Karpas-422 (cell line): ENCODE measurements around the gene KPTN. TPM values are rescaled to one million over a fixed set of nuclear protein-coding genes. Genes with fewer than 3 reads are reported as not detected.

Source experiments
- DNase-seq: peaks from one replicate; pipeline ENCODE4 v3.0.0-alpha.2; 2015
- H2AFZ ChIP-seq: fragments of 200-600 bp; sonication (generic); 2 replicates; pipeline ENCODE4 v1.6.1; 2014; ENCODE audit warnings: antibody characterized with exemption, low read length, mixed read lengths
- H3K27ac ChIP-seq: fragments of 200-600 bp; sonication (generic); 2 replicates; pipeline ENCODE4 v1.5.1; 2014; ENCODE audit warnings: mild to moderate bottlenecking, low read length, moderate library complexity
- H3K27me3 ChIP-seq: fragments of 200-600 bp; sonication (generic); 2 replicates; pipeline ENCODE4 v1.6.1; 2014; ENCODE audit warnings: low read length, mixed read lengths
- H3K36me3 ChIP-seq: fragments of 200-600 bp; sonication (generic); 2 replicates; pipeline ENCODE4 v1.6.1; 2014; ENCODE audit warnings: low read length, mixed read lengths; ENCODE audit not compliant: insufficient read depth
- H3K4me1 ChIP-seq: fragments of 200-600 bp; sonication (generic); 2 replicates; pipeline ENCODE4 v1.6.1; 2014; ENCODE audit warnings: mild to moderate bottlenecking, low read length, mixed read lengths
- H3K4me2 ChIP-seq: fragments of 200-600 bp; sonication (generic); 2 replicates; pipeline ENCODE4 v1.6.1; 2014; ENCODE audit warnings: low read length, low read depth, mild to moderate bottlenecking; ENCODE audit not compliant: poor library complexity, severe bottlenecking
- H3K4me3 ChIP-seq: fragments of 200-600 bp; sonication (generic); 2 replicates; pipeline ENCODE4 v1.5.1; 2014; ENCODE audit warnings: mild to moderate bottlenecking, antibody characterized with exemption, low read length, mixed read lengths
- H3K79me2 ChIP-seq: fragments of 200-600 bp; sonication (generic); 2 replicates; pipeline ENCODE4 v1.6.1; 2014; ENCODE audit warnings: mild to moderate bottlenecking, low read length, mixed read lengths
- H3K9ac ChIP-seq: fragments of 200-600 bp; sonication (generic); 2 replicates; pipeline ENCODE4 v1.6.0; 2014; ENCODE audit warnings: low read length
- H3K9me2 ChIP-seq: fragments of 200-600 bp; sonication (generic), shearing (Covaris generic); replicated peaks from 2 replicates; pipeline ENCODE4 v1.6.0; 2014; ENCODE audit warnings: mild to moderate bottlenecking, low read length, moderate library complexity; ENCODE audit not compliant: insufficient read depth
- H3K9me3 ChIP-seq: fragments of 300-700, 200-600 bp; sonication (generic); 2 replicates; pipeline ENCODE4 v1.6.1; 2014; ENCODE audit warnings: low read length, mixed read lengths
- H4K20me1 ChIP-seq: fragments of 200-600 bp; sonication (generic); 2 replicates; pipeline ENCODE4 v1.6.1; 2014; ENCODE audit warnings: mild to moderate bottlenecking, antibody characterized with exemption, low read length, low read depth; ENCODE audit not compliant: insufficient read depth
- total RNA-seq: library from RNA; depleted of rRNA; stranded (reverse); fragments of >200 nt; shearing (Covaris generic); gene quantifications from 2 replicates; pipeline ENCODE4 v1.2.3, GENCODE V29; 2014; ENCODE audit warnings: low replicate concordance

Gene KPTN
- total RNA-seq, 1 experiment from 2014 or later: 6.2 TPM

DNA sequence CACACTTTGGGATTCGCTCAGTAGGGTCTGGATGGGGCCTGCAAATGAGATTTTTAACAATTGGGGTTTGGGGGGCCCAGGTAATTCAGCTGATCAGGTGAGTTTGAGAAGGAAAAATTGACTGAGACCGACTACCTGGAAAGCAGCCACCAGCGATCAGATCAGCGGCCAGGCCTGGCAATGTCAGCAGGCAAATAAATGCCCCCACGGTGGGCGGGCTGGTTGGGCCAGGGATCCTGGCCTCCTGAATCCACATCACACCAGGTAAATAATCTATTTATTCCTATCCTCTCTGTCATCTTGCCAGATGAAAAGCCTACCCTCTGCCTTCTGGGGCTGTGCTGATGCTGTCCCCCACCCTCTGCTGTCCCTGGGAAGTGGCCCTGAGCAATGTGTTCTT lies 21.5 kb upstream of the KPTN start:
- H3K27me3 ChIP-seq: no peaks in the 10 kb centered on the region
- H3K4me2 ChIP-seq: no peak overlapping the region
- peaks cover 15% of the 10 kb centered on the region for H4K20me1 ChIP-seq
- H3K36me3 ChIP-seq: 0 out of 2 replicates have a peak, but pooled peaks cover 3% of the 10 kb centered on the region
- no peak overlapping the region for H3K4me3 ChIP-seq
- H3K9ac ChIP-seq: no peak overlapping the region
- no peak overlapping the region for H3K27ac ChIP-seq
- no peaks in the 10 kb centered on the region for H3K4me1 ChIP-seq
- H3K9me3 ChIP-seq: no peaks in the 10 kb centered on the region
- no peak overlapping the region for H2AFZ ChIP-seq
- peaks cover 44% of the 10 kb centered on the region for H3K79me2 ChIP-seq
- no peaks in the 10 kb centered on the region for H3K9me2 ChIP-seq
- DNase-seq: no peak

DNA sequence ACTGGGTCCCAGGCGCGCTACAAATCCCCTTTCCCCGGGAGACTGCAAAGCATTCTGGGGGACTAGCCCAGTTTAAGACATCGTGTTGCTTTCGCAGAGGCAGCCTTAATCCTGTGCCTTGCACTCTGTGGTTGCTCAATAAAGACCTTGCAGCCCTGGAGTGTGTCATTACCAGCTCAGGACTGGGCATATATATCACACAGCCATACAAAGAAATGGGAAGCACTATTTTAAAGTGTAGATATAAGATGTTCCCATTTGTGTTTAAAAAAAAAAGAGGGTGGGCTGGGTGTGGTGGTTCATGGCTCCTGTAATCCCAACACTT lies 19.8 kb upstream of the KPTN start:
- Histone ChIP-seq H3K9ac (no peak overlapping the region), H3K36me3 (0 out of 2 replicates have a peak, but pooled peaks cover 3% of the 10 kb centered on the region), H3K4me2 (no peak overlapping the region), H3K27me3 (no peaks in the 10 kb centered on the region), H3K9me3 (no peaks in the 10 kb centered on the region), H3K9me2 (no peaks in the 10 kb centered on the region), H3K27ac (no peak overlapping the region), H4K20me1 (peaks cover 4% of the 10 kb centered on the region; the same call in 1 of the 2 replicates), H3K79me2 (peaks cover 29% of the 10 kb centered on the region), H3K4me3 (no peak overlapping the region), H2AFZ (no peak overlapping the region), H3K4me1 (no peaks in the 10 kb centered on the region)
- DNase-seq: no peak

DNA sequence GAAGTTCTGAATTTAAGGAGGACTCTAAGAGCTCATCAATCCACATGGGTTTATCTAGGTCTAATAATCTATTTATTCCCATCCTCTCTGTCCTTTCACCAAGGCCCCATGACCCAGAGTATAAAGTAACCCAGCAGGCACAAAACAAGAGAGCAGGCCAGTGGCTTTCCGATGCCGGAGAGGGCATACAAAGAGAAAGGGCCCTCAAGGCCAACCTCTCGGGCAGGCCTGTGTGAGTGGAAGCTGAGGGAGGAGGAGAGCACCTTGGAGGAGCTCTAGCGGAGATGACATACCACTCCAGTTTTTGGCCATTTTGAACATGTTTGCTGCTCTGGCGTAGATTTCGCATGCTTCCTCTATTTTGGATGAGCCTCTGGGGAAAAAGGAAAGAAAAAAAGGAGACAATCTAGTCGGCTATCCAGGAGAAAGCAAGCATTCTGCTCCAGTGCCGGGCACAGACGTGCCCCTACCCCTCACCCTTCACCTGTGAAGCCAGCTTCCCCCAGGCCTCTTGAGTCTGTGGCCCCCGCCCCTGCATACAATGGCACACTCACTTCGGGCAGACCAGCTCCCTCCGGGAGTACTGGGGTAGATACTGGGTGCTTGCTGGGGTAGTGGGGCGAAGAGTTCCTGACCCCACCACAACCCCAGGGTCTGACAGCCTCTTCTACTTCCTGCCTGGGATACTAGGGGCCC lies 19.3 kb upstream of the KPTN start:
- H3K79me2 ChIP-seq: peaks cover 24% of the 10 kb centered on the region

DNA sequence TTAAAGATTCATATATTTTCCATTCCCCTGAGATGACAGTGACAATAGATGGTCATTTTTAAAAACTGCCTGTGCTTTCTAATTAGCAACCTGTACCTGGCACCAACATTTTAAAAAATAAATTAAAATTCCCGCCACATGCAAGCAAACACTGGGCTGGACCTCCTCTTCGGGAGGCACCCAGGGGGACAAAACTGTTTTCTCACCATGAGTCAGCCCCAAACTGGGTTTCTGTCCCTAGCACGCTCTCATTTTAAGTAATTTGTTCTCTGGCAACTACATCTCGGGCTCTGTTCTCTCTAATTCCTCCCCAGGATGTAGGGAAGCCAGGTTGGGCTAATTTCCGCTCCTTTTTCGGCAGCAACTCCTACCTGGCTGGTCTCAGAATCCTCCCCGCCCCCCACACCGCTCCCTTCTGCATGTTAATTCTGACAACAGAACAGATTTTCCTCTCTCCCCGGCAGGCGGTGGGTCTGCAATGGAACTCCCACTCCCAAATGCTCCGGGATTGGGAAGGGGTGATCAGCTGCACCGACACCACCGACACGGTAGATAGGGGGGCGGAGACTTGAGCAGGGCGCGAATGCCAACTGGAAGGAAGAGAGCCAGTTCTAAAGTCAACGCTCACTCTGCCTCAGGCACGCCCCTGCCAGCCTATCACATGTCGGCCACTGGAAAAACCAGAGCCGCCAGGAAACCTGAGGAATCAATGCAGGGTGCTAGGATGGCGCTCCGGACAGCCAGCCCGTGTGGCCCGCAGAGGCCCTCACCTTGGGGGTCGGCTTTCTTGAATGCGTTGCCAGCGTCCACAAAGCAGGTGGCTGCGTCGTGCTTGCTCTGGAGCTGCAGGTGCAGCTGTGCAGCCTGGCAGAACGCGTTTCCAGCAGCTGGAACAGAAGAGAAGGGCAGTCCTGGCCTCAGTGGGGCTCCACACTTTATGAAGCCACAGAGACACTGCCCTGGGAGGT lies 16.1 kb upstream of the KPTN start:
- no peaks in the 10 kb centered on the region for H3K9me2 ChIP-seq
- H3K9ac ChIP-seq: no peak overlapping the region
- H3K27me3 ChIP-seq: no peaks in the 10 kb centered on the region
- H3K4me2 ChIP-seq: no peak overlapping the region
- DNase-seq: no peak
- no peaks in the 10 kb centered on the region for H3K4me1 ChIP-seq
- H3K9me3 ChIP-seq: no peaks in the 10 kb centered on the region
- 0 out of 2 replicates have a peak, but pooled peaks cover 1% of the 10 kb centered on the region for H4K20me1 ChIP-seq
- H3K79me2 ChIP-seq: peaks cover 3% of the 10 kb centered on the region; the same call in 1 of the 2 replicates
- no peak overlapping the region for H3K4me3 ChIP-seq
- H3K27ac ChIP-seq: no peak overlapping the region
- no peak overlapping the region for H2AFZ ChIP-seq
- H3K36me3 ChIP-seq: 0 out of 2 replicates have a peak, but pooled peaks cover 3% of the 10 kb centered on the region

More for the DNA sequence above, 19.3 kb upstream of the KPTN start:
- Histone ChIP-seq H2AFZ (no peak overlapping the region), H3K4me1 (no peaks in the 10 kb centered on the region), H3K27me3 (no peaks in the 10 kb centered on the region), H3K9ac (no peak overlapping the region), H3K9me3 (no peaks in the 10 kb centered on the region), H4K20me1 (peaks cover 4% of the 10 kb centered on the region; the same call in 1 of the 2 replicates), H3K36me3 (0 out of 2 replicates have a peak, but pooled peaks cover 3% of the 10 kb centered on the region), H3K27ac (no peak overlapping the region), H3K4me3 (no peak overlapping the region), H3K9me2 (no peaks in the 10 kb centered on the region), H3K4me2 (no peak overlapping the region)
- no peak for DNase-seq

DNA sequence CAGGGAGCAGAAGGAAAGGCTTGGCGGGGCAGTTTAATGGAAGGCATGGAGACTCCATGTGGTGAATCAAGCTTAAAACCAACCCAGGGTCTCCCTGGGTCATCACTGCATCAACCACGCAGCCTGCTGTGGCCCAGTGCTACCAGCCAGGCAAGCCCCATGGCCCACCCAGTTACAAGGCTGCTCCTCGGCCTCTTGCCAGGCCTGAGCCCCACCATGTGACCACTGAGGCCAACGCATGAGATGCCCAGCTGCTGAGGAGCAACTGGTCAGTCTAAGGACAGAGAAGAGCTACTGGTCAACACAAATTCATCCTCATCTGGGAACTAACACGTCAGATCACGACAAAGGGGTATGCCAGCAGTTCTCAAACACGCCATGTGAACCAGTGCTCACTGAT lies 15.4 kb upstream of the KPTN start:
- H4K20me1 ChIP-seq: no peaks in the 10 kb centered on the region
- no peaks in the 10 kb centered on the region for H3K27me3 ChIP-seq
- H3K9ac ChIP-seq: no peak overlapping the region
- H3K4me3 ChIP-seq: no peak overlapping the region
- H3K27ac ChIP-seq: no peak overlapping the region
- 0 out of 2 replicates have a peak, but pooled peaks cover 3% of the 10 kb centered on the region for H3K36me3 ChIP-seq
- no peaks in the 10 kb centered on the region for H3K4me1 ChIP-seq
- no peak overlapping the region for H3K4me2 ChIP-seq
- no peak overlapping the region for H2AFZ ChIP-seq
- no peaks in the 10 kb centered on the region for H3K9me2 ChIP-seq
- no peak for DNase-seq
- no peaks in the 10 kb centered on the region; the same call in 1 of the 2 replicates for H3K79me2 ChIP-seq
- no peaks in the 10 kb centered on the region for H3K9me3 ChIP-seq

DNA sequence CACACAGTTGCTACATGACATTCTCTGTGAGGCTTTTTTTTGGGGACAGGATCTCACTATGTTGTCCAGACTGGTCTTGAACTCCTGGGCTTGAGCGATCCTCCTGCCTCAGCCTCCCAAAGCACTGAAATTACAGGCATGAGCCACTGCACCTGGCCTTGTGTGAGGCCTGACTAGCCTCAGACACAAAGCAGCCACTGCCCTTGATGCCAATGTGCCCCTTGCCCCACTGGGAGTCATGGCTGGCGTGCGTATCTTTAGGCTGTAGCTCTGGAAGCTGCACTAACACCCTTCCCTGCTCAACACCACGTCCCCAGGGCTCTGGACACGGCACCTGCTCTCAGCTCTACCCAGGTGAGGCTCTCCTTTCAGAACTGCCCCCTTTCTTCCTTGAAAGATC lies 14.5 kb upstream of the KPTN start:
- Histone ChIP-seq H4K20me1 (no peaks in the 10 kb centered on the region), H3K79me2 (no peaks in the 10 kb centered on the region; the same call in 1 of the 2 replicates), H3K27me3 (no peaks in the 10 kb centered on the region), H3K4me3 (no peak overlapping the region), H3K4me1 (no peaks in the 10 kb centered on the region), H3K36me3 (0 out of 2 replicates have a peak, but pooled peaks cover 1% of the 10 kb centered on the region), H3K9me3 (no peaks in the 10 kb centered on the region), H2AFZ (no peak overlapping the region), H3K4me2 (no peak overlapping the region), H3K9me2 (no peaks in the 10 kb centered on the region), H3K9ac (no peak overlapping the region), H3K27ac (no peak overlapping the region)
- DNase-seq: no peak

DNA sequence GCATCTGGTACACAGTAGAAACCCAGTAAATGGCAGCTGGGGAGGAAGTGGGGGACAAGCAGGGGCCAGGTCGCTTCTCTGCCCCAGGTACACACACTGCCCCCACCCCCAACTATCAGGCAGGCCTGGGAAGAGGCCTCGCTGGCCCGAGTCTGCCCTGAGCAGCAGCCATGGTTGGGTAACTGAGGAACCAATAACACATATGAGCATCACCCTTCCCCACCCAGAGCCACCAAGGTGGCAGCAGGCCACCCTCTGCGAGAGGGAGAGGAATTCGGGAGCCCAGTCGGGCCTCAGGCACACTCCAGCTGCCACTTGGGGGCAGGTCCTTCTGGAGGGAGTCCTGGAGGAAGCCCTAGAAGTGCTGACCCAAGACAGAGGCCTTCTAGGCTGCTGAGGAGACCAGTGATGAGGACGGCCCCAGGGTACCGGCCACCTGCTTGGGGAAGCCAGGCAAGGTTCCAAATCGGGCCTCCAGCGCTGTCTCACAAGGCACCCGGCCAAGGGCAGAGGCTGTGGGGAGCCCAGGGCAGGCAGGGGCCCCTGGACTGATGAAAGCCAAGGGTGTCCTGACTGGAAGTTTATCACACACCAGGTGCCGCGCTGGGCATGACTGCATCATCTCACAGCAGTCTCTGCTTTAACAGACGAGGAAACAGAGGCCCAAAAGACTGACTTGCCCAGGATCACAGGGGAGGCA lies 14.0 kb upstream of the KPTN start:
- DNase-seq: no peak
- Histone ChIP-seq H3K9me3 (no peaks in the 10 kb centered on the region), H3K9me2 (no peaks in the 10 kb centered on the region), H3K27ac (no peak overlapping the region), H3K36me3 (no peaks in the 10 kb centered on the region), H3K4me2 (no peak overlapping the region), H2AFZ (no peak overlapping the region), H4K20me1 (no peaks in the 10 kb centered on the region), H3K79me2 (no peaks in the 10 kb centered on the region), H3K4me1 (no peaks in the 10 kb centered on the region), H3K27me3 (no peaks in the 10 kb centered on the region), H3K9ac (no peak overlapping the region), H3K4me3 (no peak overlapping the region)
